ENCODE data around the gene IGF2BP2. TPM values are rescaled to one million over a fixed set of nuclear protein-coding genes. Genes with fewer than 3 reads are reported as not detected.

Gene IGF2BP2
- total RNA-seq, 1 donor from 2014 or later, result 15.9 TPM

Small RNAs within 50 kb of the gene (microRNA-seq; reads per million reads assigned to microRNA genes)
- gene MIR548AQ, result not detected

Other genes with a start within 250 kb of the IGF2BP2 start
- 25.1 TPM for gene SENP2, start 238.7 kb downstream of the IGF2BP2 start, total RNA-seq
- gene TRA2B, start 113.0 kb upstream of the IGF2BP2 start, total RNA-seq, result 44.2 TPM

All from Right ventricle myocardium inferior (tissue), 1 donor.